WI38 (cell line): Measurements from ENCODE around the gene RET.

Experiments
- H3K4me3 ChIP-seq: 2 replicates; pipeline ENCODE4 v1.5.1; 2011; ENCODE audit warnings: low read depth, mild to moderate bottlenecking, control low read depth, low read length
- CTCF ChIP-seq: IDR thresholded peaks from 2 replicates; pipeline ENCODE4 v1.5.1; 2012; ENCODE audit warnings: low read depth, mild to moderate bottlenecking, control low read depth, low read length

Gene RET

GRCh38 chr10:43131256-43131655 lies 54.4 kb downstream of the RET start:
- TF ChIP-seq CTCF: no peak
- H3K4me3 ChIP-seq: no peak overlapping the region

GRCh38 chr10:43131906-43132305 lies 55.0 kb downstream of the RET start:
- no peak for TF ChIP-seq CTCF
- no peak overlapping the region for H3K4me3 ChIP-seq

- no peak for TF ChIP-seq CTCF
- no peak overlapping the region for H3K4me3 ChIP-seq
Observed at GRCh38 chr10:43132867-43133787, 56.3 kb downstream of the RET start.

GRCh38 chr10:43134126-43134905 lies 57.4 kb downstream of the RET start:
- H3K4me3 ChIP-seq: no peak overlapping the region
- no peak for TF ChIP-seq CTCF

GRCh38 chr10:43135064-43135463 lies 58.2 kb downstream of the RET start:
- TF ChIP-seq CTCF: no peak
- no peak overlapping the region for H3K4me3 ChIP-seq

GRCh38 chr10:43135656-43136055 lies 58.8 kb downstream of the RET start:
- no peak for TF ChIP-seq CTCF
- no peak overlapping the region for H3K4me3 ChIP-seq

GRCh38 chr10:43136432-43136831 lies 59.6 kb downstream of the RET start:
- no peak overlapping the region for H3K4me3 ChIP-seq
- TF ChIP-seq CTCF: no peak
